ENCODE data around the gene CNTNAP2.
"Not testable (repeated sequence)": the region's sequence is repeated elsewhere in the genome, so short reads cannot be mapped to it uniquely, and the experiment has no call there.

CNTNAP2 gene

DNA sequence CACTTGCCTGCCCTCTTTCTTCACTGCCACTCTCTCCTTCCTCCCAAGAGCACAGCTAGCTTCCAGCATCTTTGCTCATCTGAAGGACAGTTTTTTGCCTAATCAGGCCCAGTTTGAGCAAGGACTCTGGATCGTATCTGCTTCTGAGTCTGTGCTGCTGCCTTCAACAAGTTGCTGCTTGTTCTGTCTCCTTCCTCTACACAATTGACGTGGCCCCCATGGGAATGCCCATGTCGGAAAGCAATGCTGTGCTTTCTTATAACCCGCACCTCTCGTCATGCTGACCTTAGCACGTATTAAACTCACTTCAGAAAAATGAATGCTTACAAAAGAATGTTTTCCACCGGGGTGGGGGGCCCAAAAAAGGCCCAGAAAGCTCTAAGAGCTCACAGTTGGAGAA is 2149.3 kb downstream of the CNTNAP2 start:
- DNase-seq (ENCODE audit: low read depth) = no peak

DNA sequence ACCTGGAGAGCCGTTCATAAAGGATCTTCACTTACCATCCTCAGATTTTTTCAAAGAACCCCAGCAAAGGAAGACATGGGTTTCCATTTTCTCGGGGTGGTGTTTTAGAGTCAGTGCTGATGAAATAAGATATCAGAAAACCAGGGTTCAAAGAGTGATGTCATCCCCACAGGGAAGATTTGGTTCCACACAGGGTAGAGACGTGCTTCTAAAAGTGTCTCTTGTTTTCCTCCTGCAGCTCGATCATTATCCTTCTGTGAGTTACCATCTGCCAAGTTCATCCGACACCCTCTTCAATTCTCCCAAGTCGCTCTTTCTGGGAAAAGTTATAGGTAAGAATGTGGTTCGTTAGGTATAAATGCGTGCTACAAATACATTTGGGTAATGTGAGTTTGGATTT is 2150.2 kb downstream of the CNTNAP2 start:
- no peak for DNase-seq (ENCODE audit: low read depth)

DNA sequence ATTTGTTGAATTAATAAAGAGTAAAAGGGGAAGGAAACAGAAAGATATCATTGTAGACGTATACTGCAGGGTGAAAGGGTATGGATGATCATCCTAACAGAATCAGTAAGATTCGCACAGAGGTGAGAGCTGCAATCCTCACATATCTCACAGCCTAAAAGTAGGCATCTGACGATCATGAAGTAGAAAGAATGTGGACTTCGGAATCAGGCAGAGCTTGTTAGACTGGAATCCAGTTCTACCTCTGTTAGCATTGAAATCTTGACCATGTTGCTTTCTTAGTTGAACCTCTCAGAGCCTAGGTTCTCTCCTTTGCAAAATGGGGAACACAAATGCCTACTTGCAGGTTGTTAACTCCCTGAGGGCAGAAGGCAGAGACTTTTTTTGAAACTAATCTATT is 2154.0 kb downstream of the CNTNAP2 start:
- no peak for DNase-seq (ENCODE audit: low read depth)

DNA sequence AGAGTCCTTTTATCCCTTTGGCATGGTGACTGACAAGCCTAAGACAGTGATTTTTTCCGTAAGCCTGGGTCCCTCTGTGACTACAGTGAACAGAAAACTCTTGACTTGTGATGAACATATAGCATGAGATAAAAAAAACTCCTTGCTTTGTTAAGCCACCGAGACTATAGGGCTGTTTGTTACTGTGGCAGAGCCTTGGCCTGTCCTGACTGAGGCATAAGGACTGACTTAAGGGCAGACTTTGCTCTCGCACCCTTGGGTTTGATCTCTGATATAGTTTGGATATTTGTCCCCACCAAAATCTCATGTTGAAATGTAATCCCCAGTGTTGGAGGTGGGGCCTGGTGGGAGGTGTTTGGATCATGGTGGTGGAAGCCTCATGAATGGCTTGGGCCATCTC is 2157.5 kb downstream of the CNTNAP2 start:
- DNase-seq (ENCODE audit: low read depth) = no peak

DNA sequence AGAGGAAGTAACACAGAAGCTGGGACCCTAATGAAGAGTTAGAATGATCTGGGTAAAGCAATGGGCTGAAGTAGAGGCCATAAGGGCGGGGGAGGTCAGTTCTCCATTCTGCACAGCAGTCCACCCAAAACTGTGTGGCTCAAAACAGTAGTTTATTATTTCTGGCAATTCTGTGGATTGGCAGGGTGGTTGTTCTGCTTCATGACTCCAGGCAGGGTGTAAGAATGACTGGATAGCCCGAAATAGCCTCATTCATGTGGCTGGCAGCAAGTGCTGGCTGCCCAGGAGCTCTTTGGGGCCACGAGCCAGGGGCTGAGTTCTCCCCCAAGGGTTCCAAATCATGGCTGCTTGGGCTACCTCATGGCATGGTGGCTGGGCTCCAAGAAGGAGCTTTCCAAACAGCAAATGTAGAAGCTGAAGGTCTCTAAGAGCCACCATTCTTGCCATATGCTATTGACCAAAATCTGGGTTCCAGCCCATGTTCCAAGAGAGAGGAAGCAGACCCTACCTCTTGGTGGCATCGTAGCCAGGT is 2158.8 kb downstream of the CNTNAP2 start:
- no peak for DNase-seq (ENCODE audit: low read depth)

DNA sequence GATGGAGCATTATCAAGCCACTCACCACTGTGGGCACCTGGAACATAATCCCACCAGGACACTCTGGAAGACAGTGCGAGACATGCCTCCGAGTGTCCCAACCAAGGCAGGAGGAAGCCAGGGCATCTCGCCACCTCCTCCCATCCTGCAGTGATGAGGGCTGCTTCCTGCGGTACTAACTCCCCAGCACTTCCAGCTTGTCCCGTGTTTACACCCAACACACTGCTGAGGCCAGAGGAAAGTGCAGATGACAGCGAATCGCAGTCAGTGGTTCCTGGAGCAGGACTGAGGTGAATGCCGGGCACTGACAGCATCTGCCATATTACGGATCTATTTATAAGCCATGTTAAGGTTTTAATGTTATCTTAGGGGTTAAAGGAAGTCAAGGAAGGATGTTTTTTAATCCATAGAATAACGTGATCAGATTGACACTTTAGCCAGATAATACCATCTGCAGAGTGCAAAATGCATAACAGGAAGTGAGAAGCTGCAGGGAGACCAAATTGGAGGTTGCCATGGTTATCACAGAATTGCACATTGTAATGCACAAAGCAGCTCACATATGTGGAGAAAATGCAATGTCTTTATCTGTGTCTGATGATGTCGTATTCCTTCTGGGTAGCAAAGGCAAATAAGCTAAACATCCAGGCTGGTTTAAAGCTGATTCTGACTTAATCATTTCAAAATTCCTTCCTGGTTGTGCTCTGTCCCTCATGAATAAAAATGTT is 2159.9 kb downstream of the CNTNAP2 start:
- DNase-seq (ENCODE audit: low read depth) = no peak

DNA sequence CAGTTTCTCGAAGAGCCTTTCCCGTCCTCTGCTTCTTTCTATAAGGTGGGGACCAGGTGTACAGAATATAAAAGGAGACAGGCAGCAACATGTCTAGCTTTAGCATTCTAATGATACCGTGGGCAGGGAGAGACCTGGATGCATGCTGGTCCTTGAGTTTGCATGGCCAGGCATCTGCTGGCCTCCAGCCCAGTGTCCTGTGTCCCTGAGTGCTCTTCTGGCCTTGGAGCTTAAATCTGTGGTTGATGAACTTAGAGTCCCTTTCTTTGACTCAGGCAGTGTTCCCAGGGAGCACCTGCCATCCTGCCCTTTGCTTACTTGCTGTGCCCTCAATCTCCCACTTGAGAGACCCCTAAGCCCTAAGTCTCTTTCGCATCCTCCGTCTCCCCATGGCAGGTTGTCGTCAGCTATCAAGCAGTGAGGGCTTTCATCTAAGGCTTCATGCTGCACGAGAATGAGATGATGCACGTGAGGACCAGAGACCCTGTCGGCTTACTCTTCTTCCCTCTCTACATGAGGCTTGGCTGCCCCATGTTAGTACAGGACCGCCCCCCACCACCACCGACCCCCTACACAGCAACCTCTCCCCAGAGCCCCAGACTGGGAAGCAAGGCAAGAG is 2160.6 kb downstream of the CNTNAP2 start:
- DNase-seq (ENCODE audit: low read depth) = no peak

DNA sequence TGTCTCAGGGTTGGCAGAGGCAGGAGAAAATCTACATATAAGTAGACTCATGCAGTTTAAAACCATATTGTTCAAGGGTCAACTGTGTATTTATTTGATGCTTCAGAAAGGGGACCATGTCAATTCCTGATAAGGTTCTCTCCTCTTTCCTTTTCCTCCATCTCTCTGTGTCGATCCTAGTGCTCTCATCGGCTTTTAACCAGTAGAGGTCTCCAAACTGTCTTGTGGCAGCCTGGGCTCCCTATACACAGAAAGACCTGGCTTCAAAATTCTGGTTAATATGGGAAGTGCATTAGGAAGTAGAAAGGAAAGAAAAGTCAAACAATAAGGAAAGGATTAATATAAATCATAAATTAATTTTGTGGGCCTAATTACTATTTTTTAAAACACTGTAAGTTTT is 2169.5 kb downstream of the CNTNAP2 start:
- DNase-seq (ENCODE audit: low read depth) = no peak

DNA sequence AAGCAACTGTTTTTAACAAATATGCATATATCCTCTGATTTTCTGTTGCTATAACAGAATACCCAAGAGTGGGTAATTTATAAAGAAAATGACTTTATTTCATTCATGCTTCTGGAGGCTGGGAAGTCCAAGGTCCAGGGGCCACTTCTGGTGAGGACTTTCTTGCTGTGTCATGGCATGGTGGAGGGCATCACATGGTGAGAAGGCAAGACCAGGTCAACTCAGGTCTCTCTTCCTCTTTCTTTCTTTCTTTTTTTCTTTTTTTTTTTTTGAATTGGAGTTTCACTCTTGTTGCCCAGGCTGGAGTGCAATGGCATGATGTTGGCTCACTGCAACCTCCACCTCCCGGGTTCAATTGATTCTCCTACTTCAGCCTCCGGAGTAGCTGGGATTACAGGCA is 2170.9 kb downstream of the CNTNAP2 start:
- no peak for DNase-seq (ENCODE audit: low read depth)

DNA sequence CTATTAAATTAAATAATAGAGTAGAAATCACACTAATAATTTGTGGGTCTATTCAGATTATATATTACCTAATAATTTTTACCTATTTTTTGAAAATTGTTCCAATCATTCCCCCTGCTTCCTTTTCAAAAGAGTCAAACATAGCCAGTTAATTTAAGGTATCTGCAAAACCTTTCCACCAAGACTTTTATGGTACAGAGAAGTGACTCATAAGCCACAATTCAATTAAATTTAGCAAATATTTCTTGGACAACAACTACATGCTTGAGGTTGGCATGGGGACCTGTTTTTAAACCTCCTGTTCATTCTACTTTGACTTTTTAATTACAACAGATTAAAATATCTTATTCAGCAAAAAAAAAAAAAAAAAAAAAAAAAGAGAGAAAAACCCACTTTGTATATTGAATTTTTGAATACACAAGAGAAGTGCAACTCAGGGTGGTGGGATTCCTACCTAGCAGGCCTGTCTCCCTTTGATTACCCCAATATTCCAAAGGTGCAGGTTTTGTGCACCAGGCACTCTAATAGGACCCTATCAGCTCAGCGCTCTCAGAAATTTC is 2172.1 kb downstream of the CNTNAP2 start:
- no peak for DNase-seq (ENCODE audit: low read depth)

DNA sequence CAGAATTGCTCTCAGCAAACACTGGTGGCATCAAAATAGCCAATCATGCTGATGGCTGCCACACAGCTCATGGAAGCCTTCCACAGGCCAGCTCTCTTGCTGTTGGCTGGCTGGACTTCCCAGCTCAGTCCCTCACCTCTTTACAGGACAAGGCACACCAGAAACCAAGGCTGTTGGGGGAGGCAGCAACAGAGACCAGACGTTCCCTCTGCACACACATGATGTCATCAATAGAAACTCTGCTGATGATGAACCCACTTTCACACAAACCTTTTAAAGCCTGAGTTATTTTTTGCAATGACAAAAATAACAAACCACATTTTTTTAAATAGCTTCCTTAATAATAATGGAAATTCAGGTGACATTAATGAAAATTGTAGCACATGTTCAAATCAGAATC is 2173.0 kb downstream of the CNTNAP2 start:
- DNase-seq (ENCODE audit: low read depth) = no peak

DNA sequence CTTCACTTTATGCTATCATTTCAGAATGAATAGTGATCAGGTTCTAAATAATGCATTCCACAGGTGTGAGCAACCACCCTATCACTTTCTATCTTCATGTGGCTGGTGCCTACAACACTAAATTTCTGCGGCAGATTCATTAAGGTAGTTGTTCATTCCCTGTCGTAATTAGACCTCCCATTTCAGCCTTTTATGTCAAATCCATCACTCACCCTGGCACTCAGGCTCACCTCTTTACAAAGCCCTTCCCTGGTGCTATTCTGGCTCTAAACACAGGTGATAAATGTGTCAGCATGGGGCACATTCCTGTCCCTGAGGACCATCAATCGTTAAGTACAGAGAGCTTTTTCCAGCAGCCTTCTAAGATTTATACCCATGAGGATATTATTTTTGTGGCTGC is 2173.9 kb downstream of the CNTNAP2 start:
- no peak for DNase-seq (ENCODE audit: low read depth)

DNA sequence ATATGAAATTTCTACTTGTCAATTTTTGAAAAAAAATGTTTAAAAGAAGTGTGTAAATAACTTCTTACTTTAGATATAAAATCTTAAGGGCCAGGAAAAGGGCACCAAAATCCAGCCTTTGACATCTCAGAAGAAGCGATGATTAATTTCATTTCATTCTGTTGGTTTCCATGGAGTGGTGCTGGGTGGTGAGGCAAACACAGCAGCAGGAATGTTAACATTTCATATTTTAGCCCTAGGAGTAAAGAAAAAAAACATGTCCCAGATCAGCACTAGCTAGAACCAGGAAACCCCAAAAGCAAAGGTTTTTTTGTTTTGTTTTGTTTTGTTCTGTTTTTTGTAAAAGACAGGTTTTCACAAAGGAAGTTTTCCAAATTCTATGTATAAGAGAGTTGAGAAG is 2175.2 kb downstream of the CNTNAP2 start:
- no peak for DNase-seq (ENCODE audit: low read depth)

DNA sequence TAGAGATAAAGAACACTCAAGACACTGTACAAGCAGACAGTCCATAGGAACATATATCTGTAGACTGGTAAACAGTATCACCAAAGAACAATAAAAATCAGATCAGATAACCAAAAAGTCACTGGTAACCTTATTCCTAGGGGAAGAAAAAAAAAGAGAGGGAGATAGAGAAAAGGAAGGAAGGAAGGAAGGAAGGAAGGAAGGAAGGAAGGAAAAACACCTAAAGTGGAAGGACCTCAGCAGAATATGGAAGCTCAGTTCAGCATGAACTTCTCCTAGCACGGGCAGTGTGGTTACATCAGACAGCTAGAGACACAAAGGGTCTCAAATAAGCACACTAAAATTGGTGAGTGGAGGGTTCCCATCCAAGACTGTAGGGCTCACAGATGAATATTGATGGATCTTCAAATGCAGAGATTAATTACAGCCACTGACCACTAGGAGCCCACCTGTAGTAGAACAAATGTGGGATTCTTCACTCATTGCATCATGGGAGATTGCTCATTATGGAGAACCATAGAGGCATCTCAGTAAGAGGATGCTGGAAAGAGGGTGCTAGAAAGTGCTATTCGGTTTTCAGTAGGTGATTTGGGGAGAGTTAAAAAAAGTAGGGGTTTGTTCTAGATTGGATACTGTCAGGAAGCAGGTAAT is 2180.5 kb downstream of the CNTNAP2 start:
- no peak for DNase-seq (ENCODE audit: low read depth)

DNA sequence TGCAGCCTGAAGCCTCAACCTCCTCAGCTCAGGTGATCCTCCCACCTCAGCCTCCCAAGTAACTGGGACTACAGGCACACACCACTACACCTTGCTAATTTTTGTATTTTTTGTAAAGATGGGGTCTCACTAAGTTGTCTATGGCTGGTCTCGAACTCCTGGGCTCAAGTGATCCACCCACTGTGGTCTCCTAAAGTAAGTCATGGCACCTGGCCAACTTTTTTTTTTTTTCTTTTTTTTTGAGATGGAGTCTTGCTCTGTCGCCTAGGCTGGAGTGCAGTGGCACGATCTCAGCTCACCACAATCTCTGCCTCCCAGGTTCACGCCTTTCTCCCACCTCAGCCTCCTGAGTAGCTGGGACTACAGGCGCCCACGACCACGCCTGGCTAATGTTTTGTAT is 2182.2 kb downstream of the CNTNAP2 start:
- DNase-seq (ENCODE audit: low read depth) = not testable (repeated sequence)

DNA sequence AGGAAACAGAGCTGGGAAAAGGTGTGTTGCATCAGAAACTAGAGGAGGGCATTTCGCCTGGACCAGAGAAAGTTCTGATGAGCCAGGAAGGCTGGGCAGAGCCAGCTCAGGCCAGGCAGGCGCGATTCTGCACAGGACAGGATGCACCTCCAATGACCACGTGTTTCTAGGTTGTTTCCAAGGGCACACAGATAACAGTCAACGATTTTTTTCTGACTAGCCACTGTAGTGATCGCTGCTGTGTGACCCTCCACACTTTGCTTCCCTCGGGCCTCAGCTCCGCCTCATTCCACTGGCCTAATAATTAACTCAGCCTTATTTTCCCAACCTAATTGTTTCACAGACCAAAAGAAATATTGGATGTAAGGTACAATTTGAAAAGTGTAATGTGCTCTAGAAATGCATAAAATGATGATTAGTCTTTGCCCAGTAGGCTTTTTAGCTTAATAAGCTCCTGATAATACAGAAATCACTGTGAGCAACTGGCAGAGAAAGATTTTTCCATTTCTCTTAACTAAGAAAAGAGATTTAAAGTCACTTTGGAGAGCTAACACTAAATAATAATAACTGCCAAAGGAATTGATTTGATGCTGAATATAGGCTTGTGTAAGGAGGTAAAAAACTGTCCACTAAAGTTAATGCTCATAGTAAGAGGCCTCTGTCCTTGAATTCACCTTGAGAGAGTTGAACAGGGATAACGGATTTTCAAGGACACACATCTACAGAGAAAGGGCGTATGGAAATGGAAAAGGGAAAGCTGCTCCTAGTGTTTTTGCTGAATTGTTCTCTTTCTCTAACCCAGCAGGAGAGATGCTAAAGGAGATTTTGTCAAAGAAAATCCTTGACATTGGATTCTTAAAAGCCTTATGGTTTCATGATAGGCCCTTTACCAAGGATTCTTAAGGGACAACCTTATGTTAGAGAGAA is 2183.0 kb downstream of the CNTNAP2 start:
- no peak for DNase-seq (ENCODE audit: low read depth)

DNA sequence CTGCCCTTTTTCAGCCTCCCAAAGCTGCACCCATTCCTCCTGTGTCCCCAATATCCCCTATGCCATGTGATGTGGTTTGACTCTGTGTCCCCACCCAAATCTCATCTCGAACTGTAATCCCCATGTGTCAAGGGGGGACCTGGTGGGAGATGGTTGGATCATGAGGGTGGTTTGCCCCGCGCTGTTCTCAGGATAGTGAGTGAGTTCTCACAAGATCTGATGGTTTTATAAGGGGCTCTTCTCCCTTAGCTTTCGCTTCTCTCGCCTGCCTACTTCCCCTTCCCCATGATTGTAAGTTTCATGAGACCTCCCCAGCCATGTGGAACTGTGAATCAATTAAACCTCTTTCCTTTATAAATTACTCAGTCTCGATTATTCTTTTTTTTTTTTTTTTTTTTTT is 2185.8 kb downstream of the CNTNAP2 start:
- DNase-seq (ENCODE audit: low read depth) = not testable (repeated sequence)

DNA sequence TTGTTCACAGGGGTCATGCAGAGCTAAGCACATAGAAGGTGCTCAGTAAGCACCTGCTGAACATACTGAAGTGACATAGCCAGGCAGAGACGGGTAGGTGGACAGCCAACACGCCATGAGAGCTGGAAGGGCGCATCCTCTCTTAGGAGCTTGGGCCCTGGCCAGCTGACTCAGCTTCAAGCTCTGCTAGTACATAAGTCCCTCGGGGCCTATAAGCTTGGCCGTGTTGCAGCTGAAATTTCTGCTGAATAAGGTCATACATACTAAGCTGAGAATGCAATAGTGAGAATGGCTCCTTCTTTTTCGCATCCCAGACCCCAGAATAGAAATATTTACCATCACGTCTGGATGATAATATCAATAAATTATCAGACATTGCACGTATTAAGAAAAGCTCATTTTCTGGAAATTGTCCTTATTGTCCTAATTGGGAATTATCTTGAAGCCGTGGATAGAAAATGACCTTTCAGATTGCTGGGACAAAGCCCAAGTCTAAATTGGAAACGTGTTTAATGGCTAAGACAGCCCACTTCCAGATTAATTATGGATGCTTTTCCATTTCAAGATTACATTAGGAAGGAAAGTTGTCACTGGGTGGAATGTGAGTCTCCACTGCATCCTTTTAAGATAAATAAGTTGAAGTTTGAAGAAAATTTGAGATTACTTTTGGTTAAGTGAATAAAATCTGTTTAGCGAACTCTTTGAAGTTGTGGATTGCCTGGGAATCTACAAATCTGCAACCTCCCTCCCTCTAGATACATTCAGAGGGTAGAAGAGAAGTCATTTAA is 2186.9 kb downstream of the CNTNAP2 start:
- DNase-seq (ENCODE audit: low read depth) = no peak

DNA sequence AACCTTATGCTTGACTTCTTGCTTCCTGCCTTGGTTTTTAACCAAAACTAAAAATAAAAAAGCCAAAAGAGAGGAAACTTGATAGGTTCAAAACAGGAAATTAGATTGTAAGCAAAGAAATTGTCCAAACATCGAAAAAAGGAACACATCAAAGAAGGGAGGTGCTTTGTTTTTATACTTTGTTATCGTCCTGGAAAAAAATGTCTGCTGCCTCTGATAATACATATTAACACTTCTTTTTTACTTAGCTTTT is 2187.4 kb downstream of the CNTNAP2 start:
- no peak for DNase-seq (ENCODE audit: low read depth)

DNA sequence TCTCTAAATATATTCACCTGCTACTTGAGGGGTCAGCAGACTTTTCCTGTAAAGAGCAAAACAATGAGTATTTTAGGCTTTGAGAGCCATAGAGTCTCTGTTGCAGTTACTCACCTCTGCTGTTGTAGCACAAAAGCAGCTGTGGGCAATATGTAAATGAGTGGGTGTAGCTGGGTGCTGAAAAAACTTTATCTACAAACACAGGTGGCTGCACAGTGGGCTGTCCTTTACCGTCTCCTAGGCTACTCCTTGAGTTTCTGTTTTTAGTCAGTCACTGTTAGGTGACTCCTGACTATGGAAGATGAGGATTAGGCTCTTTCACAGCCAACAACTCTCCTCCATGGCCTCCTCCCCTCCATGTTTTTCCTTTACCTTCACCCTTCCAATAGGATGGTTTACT is 2187.9 kb downstream of the CNTNAP2 start:
- DNase-seq (ENCODE audit: low read depth) = no peak

DNA sequence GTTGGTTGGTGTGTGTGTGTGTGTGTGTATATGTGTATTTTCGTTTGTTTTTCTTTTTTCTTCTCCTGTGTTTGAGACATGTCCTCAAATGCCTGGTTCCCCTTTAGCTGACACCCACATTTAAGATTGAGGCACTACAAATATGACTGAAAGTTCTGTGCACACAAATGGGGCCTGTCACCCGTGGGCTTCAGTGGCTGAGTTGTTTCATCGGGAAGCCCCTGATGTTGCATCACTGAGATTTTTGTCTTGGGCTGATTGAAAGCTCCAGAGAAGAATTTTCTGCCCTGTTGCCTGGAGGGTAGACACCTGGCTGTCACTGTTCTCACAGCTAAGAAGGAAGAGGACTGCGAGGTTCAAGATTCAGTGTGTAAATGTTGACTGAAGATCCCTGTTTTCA is 2190.2 kb downstream of the CNTNAP2 start:
- DNase-seq (ENCODE audit: low read depth) = no peak

Measured in stimulated activated CD8-positive, alpha-beta memory T cell treated with anti-CD3 and anti-CD28 coated beads, Interleukin-12 subunit alpha, Interleukin-12 subunit beta, amount 100 ng/mL, for 1 hour (primary cell).